RKO (cell line): ENCODE data around the gene KLF7.
"Not testable (repeated sequence)": the region's sequence is repeated elsewhere in the genome, so short reads cannot be mapped to it uniquely, and the experiment has no call there.

ENCODE experiments used
- DNase-seq: peaks from one replicate; pipeline ENCODE4 v3.0.0-alpha.2; 2016; ENCODE audit warnings: low spot score

The KLF7 gene

GRCh38 chr2:207061181-207061580, 104.6 kb downstream of the KLF7 start:
- DNase-seq = no peak

- DNase-seq = no peak
These were observed 110.5 kb downstream of the KLF7 start for GRCh38 chr2:207055257-207055656.

- no peak for DNase-seq
These were observed 111.2 kb downstream of the KLF7 start for GRCh38 chr2:207054521-207054920.

- peak; percentile 14 for DNase-seq
These were observed 114.3 kb downstream of the KLF7 start for GRCh38 chr2:207051385-207051965.

- no peak for DNase-seq
These were observed 116.6 kb downstream of the KLF7 start for GRCh38 chr2:207049122-207049521.

GRCh38 chr2:207048416-207048815, 117.3 kb downstream of the KLF7 start:
- DNase-seq = no peak

- no peak for DNase-seq
These were observed 119.0 kb downstream of the KLF7 start for GRCh38 chr2:207046724-207047123.

- DNase-seq = no peak
These were observed 120.2 kb downstream of the KLF7 start for GRCh38 chr2:207045531-207045930.

- DNase-seq = no peak
These were observed 121.1 kb downstream of the KLF7 start for GRCh38 chr2:207044379-207045362.

GRCh38 chr2:207042841-207043240, 122.9 kb downstream of the KLF7 start:
- no peak for DNase-seq

GRCh38 chr2:207041786-207042554, 123.8 kb downstream of the KLF7 start:
- no peak for DNase-seq

- DNase-seq = no peak
These were observed 124.5 kb downstream of the KLF7 start for GRCh38 chr2:207041279-207041678.

- no peak for DNase-seq
These were observed 125.1 kb downstream of the KLF7 start for GRCh38 chr2:207040696-207041095.

GRCh38 chr2:207039225-207039624, 126.5 kb downstream of the KLF7 start:
- no peak for DNase-seq

- DNase-seq = no peak
These were observed 127.4 kb downstream of the KLF7 start for GRCh38 chr2:207038299-207038698.

- no peak for DNase-seq
These were observed 127.9 kb downstream of the KLF7 start for GRCh38 chr2:207037896-207038295.

GRCh38 chr2:207037023-207037422, 128.7 kb downstream of the KLF7 start:
- DNase-seq = not testable (repeated sequence)

GRCh38 chr2:207035875-207036274, 129.9 kb downstream of the KLF7 start:
- DNase-seq = no peak

- DNase-seq = no peak
These were observed 133.3 kb downstream of the KLF7 start for GRCh38 chr2:207032490-207032889.
